Measurements from ENCODE around the gene CPSF4.

DNA sequence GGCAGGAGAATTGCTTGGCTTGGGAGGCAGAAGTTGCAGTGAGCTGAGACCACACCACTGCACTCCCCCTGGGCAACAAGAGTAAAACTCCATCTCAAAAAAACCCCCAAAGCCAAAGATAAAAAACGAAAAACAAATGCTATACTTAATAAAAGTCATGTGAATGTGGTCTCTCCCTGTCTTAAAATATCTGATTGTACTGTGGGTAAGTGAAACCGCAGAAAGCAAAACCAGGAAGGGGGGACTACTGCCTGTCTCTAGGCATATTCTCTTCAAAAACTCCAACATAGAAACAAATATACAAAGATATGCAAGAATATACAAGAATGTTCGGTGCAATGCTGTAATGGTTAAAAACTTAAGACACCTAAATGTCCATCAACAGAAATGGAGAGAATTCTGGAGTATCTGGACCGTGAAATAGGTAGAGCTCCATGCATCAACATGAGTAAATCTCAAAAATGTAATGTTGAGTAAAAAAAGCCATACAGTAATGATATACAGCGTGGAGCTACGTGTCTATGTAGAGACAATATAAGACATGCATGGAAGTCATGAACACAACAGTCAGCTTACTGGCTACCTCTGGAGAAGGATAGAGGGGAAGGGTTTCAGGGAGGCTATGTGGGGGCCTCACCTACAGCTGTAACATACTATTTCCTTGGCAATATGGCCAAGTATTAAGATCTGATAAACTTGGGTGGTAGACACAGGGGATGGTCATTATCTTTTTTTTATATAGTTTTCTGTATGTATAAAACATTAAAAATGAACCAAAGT, 59.2 kb downstream of the CPSF4 start:
- TF ChIP-seq CTCF (IDR thresholded peaks at IDR 0.05) (no peak), EZH2 (IDR thresholded peaks at IDR 0.05; ENCODE audit: borderline replicate concordance, insufficient read depth, low read depth, low read length, poor library complexity, severe bottlenecking) (no peak)
